ENCODE data around the gene GPRC5D.

Gene GPRC5D

GRCh38 chr12:12933742-12934141 is 18.2 kb downstream of the GPRC5D start:
- no peak for DNase-seq

GRCh38 chr12:12930633-12931219 is 21.2 kb downstream of the GPRC5D start:
- DNase-seq, result no peak

DNA sequence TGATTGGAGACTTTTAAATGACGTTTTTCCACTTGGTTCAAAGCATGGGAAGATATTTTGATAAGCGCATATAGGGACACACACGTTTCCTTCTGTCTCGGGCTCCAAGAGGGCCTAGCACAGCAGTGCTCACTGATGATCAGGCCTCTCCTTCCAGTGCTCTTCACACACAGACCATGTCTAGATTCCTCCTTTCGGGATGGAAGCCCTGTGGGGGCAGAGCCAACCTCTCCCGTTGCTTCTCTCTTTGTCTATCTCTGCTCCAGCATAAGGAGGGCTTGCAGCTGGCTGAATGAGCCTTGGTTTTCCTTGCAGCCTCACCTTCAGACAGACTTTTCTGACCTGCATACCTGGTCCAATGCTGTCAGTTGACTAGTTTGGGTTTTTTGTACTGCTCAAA is 22.3 kb downstream of the GPRC5D start:
- DNase-seq, result no peak

DNA sequence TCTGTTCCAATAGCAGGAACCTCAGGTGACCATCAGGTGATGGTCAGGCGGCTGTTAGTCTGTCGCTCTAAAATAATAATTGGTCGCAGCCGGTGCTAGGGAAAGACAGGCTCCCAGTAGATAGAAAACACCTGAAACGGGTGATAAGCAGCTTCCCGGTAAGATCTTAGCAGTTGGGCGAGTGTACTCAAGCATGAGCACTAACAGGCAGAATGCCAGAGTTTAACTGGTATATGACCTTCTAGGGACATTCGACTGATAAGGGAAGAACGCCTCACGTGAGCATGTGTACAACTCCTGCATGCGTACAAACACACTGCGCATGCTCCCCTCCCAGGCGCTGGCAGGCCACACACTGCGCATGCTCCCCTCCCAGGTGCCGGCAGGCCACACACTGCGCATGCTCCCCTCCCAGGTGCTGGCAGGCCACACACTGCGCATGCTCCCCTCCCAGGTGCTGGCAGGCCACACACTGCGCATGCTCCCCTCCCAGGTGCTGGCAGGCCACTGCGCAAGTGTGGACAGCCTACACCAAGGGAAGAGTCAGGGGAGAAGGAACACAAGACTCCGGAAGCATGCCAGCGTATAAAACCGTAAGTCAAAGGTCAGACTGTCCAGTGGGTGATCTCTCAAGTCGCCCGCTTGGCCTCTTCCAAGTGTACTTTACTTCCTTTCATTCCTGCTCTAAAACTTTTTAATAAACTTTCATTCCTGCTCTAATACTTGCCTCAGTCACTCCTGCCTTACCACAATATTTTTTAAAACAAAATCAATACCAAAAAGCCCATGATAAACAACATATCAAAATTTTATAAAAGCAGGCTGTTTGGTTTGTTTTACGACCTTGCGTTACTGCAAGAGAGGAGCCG is 24.5 kb downstream of the GPRC5D start:
- DNase-seq, result no peak

DNA sequence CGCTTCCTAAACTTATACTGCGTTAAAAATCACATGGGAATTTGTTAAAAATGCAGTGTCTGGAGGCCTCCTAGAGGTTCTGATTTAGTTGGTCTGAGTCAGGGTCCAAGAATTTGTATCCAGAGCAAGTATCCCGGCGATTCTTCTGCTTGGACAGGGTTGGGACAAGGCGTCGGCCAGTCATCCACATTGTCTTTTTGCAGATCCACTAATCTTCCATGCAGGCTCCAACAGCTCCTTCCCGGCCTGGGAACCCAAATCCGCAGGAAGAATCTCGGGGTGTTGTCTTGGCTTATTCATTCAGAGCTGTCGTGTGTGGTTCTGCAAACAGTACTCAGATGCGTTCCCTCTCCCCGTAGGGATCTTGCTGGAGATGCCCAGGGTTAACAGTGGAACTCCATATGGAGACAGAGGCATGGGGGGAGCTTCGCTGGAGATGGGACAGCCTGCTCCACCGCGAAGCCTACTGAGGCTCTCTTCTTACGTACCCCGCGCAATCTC is 25.3 kb downstream of the GPRC5D start:
- no peak for DNase-seq

GRCh38 chr12:12925388-12925787 is 26.6 kb downstream of the GPRC5D start:
- DNase-seq, result no peak

GRCh38 chr12:12924169-12924568 is 27.8 kb downstream of the GPRC5D start:
- DNase-seq, result no peak

GRCh38 chr12:12922978-12923377 is 29.0 kb downstream of the GPRC5D start:
- no peak for DNase-seq

DNA sequence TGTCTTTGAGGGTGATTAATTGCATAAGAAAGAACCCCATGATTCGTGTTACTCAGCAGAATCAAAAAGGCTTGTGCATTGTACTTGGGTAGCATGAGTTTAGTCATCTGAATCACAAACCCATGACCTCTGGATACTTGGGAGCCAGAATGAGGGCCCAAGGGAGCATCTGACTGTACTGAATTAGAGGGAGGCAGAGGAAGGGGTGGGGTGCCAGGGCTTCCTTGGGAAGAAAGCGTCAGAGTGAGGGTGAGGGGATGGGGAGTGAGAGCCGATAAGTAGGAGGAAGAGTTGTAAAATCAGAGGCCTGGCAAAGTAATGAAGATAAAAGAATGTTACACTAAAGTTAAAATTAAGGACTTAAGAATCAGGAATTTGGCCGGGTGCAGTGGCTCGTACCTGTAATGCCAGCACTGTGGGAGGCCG is 29.8 kb downstream of the GPRC5D start:
- no peak for DNase-seq

DNA sequence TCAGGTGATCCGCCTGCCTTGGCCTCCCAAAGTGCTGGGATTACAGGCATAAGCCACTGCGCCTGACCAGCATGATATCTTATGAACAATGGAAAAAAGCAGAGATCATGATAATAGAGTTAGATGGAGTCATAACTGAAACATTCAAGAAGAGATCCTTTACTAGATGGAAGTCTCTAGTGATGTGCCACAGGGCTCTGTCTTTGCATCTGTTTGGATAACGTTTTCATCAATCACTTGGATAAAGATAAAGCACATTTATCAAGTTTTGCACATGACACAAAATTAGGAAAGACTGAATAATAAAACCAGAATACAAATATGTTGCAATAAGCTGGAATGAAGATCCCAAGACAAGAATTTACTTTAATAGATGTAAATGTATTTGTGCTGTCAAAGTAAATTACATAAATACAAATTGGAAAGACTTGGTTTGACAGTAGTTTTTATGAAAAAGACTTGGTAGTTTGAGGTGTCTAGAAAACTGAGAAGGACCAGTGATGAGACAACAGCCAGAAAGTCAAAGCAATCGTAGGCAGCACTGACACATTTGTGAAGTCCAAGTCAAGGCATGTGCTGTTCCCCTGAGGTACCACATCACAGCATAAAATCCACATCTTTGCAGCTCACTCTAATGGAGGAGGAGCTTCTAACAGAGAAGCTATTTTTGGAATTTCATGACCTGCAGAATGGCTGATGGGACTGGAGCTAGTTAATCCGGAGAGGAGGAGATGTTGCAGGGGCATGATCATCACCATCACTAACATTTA is 32.1 kb downstream of the GPRC5D start:
- DNase-seq, result no peak

DNA sequence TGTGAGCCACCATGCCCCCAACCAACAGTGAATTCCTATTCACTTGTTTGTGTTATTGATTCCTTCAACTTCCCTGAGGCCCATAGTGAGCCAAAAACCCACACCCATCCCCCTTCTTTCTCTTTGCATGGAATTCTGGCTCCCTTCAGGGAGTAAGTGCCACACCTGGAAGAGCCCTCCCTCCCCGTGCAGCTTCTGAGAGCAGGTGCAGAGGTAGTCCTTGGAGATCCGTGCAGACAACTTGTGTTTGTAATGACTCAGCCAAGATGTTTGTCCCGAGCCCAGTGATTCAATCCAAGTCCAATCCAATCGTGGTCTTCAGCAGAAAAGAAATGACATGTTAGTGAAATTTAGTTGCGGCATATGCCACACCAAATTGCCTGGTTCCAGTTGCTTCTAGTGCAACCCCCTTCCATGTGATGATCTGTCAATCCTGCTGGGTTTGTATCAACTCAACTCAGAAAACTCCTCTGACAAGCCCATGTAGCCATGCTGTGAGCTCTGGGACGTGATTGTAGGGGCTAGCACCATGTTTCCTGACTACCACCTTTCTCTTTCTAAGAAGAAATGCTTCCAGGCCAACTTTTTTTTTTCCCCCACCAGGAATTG is 33.1 kb downstream of the GPRC5D start:
- DNase-seq, result no peak

- DNase-seq, result no peak
These were observed 34.5 kb downstream of the GPRC5D start for GRCh38 chr12:12917517-12917916.

DNA sequence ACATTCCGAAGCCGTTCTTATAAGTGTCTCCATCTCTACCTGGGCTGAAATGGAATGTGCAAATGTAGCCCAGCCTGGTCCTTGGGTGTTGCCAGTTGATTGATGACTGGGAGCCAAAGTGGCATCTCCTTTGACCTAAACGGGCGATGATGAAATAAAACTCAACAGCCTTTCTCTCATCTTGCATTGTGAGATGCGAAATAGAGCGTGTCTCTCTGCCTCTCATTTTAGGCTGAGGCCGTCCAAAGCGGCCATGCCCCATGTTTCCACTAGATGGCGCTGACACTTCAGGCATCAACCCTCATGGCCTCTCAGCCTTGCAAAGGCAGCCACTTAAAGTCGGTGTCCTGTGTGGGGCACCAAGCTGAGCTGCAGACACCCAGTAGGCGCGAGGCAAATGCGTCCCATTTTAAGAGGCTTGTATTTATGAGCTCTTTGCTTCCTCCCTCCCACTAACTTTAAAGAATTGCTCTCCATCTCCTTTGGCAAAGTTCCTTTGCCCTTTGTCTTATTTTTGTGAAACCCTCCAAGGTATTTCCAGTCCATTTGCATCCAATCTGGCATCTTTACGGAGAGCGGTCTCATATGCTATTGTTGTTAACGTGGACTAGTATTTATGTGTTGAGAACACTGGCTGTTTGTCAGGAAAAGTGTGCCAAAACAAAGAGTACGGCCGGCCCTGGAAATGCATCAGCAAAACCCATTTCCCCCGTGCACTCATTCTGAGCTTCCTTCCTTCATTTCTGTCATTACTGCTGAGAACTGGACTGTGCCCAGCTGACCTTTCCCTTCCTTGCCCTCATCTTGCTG is 35.6 kb downstream of the GPRC5D start:
- DNase-seq, result peak; percentile 21

- DNase-seq, result no peak
These were observed 36.3 kb downstream of the GPRC5D start for GRCh38 chr12:12915656-12916055.

GRCh38 chr12:12912711-12913110 is 39.3 kb downstream of the GPRC5D start:
- no peak for DNase-seq

GRCh38 chr12:12909995-12910420 is 42.0 kb downstream of the GPRC5D start:
- no peak for DNase-seq

DNA sequence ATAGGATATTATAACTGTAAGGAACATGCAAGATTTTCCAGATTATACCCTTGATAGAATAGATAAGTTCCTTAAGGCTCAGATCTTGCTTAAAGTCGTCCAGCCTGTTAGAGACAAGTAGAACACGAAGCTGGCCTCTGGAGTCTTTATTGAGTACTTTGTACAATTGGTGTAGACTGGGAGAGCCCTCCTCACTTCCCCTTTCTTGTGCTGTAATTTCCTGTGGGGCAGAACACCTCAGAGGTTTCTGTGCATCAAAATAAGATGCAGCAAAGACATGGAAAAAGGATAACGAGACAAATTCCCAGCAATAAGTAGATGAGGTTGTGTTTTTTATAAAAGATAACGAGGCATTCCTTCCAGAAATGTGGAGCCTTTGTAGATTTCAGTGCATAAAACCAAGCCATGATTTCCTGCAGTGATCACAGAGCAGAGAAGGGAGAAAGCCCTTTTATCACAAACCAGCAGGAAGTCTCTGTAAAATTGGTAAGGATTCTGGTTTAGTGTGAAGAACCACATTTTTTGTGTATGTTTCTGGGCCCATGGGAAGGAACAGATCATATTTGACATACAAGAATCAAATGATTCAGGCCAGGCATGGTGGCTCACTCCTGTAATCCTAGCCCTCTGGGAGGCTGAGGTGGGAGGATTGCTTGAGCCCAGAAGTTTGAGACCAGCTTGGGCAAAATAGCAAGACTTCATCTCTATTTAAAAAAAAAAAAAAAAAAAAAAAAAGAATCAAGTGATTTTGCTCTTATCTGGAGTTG is 42.6 kb downstream of the GPRC5D start:
- DNase-seq, result no peak

- no peak for DNase-seq
These were observed 43.3 kb downstream of the GPRC5D start for GRCh38 chr12:12908711-12909110.

- no peak for DNase-seq
These were observed 43.7 kb downstream of the GPRC5D start for GRCh38 chr12:12908252-12908651.

GRCh38 chr12:12907552-12907951 is 44.4 kb downstream of the GPRC5D start:
- DNase-seq, result no peak
